GM12892 (cell line): ENCODE results near the gene PRRX1.

Experiments used
- POLR2A ChIP-seq: IDR thresholded peaks from 2 replicates; pipeline ENCODE4 v1.6.1; 2011; ENCODE audit warnings: low read depth, low read length, control low read depth
- POLR2AphosphoS5 ChIP-seq: IDR thresholded peaks from 2 replicates; pipeline ENCODE4 v1.6.1; 2011; ENCODE audit warnings: low read depth, low read length, control low read depth

GRCh38 chr1:170739803-170740202 is 75.9 kb downstream of the PRRX1 start:
- no peak for TF ChIP-seq POLR2A
- TF ChIP-seq POLR2AphosphoS5: no peak
